ENCODE measurements around the gene MAP2K4.

DNA sequence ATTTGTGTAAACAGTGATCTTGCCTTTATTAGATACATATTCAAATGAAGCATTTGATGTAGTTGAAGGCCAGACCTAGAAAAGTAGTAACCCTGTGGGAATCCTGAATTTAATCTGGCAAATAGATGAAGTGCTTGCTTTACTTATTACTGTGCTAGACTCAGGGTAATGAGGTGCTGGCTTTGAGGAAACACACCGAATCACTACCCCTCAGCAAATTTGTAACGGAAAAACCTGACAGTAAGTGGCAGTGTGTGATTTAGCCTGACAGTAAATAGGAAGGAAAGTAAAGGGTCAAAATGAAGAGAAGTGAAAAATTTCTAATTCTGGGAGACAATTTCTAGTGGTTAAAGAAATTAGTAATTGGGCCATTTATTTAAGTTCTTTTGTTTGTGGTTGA lies 90.2 kb downstream of the MAP2K4 start:
- TF ChIP-seq CTCF (conservative IDR thresholded peaks at IDR 0.05 in 1 of 2, IDR thresholded peaks at IDR 0.05 in 1 of 2; ENCODE audit: low read depth in 1 of 2, low read length in 2 of 2) = no peak
- TF ChIP-seq EZH2 (IDR thresholded peaks at IDR 0.05; ENCODE audit: low read length, missing control alignments) = no peak

Data from fibroblast of lung (primary cell).